IPS DF 6.9 (cell line): ENCODE measurements around the gene TBX21.

Experiments used
- DNase-seq: peaks from one replicate; pipeline ENCODE4 v3.0.0-alpha.2; 2013; ENCODE audit warnings: low read depth, low spot score
- H3K27ac ChIP-seq: one replicate; pipeline ENCODE4 v1.5.1; 2013; ENCODE audit warnings: low read length, control low read depth
- H3K27me3 ChIP-seq: 2 replicates; pipeline ENCODE4 v1.6.1; 2013; ENCODE audit warnings: mild to moderate bottlenecking, low read length; ENCODE audit not compliant: control insufficient read depth, insufficient read depth
- H3K36me3 ChIP-seq: 2 replicates; pipeline ENCODE4 v1.6.1; 2013; ENCODE audit warnings: low read length; ENCODE audit not compliant: control insufficient read depth, insufficient read depth
- H3K4me1 ChIP-seq: 2 replicates; pipeline ENCODE4 v1.6.1; 2013; ENCODE audit warnings: low read length; ENCODE audit not compliant: control insufficient read depth, insufficient read depth
- H3K4me3 ChIP-seq: 2 replicates; pipeline ENCODE4 v1.5.1; 2013; ENCODE audit warnings: mild to moderate bottlenecking, low read length
- H3K9me3 ChIP-seq: 2 replicates; pipeline ENCODE4 v1.6.1; 2013; ENCODE audit warnings: low read length, inconsistent platforms; ENCODE audit not compliant: control insufficient read depth, insufficient read depth
- WGBS: extraction: QIAGEN DNeasy Blood & Tissue Kit; methylation state at CpG from one replicate; pipeline ENCODE4 v1.1.7; 2013; ENCODE audit warnings: mixed read lengths, missing lambda C conversion rate; ENCODE audit not compliant: insufficient read length, insufficient coverage; 5-methylcytosine and 5-hydroxymethylcytosine counted together

The TBX21 gene

DNA sequence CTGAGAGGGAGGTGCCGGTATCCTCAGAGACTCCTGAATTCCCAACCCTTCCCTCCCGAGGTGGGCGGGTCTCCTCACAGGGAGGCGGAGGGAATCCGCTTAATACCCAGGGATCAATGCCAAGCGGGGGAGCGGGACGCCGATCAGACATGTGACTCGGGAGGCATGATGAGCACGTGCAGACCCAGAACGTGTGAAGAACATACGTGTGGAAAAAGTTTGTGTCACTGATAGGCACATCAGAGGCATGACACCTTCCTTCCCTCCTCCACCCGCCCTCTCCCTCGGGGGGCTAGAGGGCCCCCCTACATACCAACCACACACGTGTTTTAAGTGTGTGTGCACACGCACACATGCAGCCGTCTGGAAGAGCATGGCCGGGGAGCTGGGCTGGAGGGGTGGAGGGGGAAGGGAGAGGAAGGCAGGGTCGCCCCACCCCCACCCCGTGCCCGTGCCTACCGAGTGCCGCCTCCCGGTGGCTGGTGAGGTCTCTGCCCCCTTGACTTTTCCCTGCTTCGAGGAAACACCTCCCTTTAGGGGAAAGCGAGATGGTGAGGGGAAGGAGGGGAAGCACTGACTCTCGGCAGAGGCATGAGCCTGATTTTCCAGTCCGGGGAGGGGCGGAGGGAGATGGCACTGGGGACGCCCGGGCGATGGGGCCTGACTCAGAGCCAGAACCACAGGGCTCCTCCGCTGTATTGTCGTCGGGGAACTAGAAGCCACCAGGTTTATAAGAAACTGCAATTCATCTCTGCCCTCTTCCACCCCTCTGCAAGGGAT, 12.1 kb upstream of the TBX21 start:
- H3K4me3 ChIP-seq: no peak overlapping the region
- H3K27ac ChIP-seq: no peak overlapping the region
- no peaks in the 10 kb centered on the region for H3K9me3 ChIP-seq
- peaks cover 2% of the 10 kb centered on the region; the same call in 1 of the 2 replicates for H3K27me3 ChIP-seq
- no peak for DNase-seq
- WGBS: no CpG with 5 or more reads among the region's 36 CpGs
- peaks cover 4% of the 10 kb centered on the region; the same call in 1 of the 2 replicates for H3K4me1 ChIP-seq
- H3K36me3 ChIP-seq: no peaks in the 10 kb centered on the region

DNA sequence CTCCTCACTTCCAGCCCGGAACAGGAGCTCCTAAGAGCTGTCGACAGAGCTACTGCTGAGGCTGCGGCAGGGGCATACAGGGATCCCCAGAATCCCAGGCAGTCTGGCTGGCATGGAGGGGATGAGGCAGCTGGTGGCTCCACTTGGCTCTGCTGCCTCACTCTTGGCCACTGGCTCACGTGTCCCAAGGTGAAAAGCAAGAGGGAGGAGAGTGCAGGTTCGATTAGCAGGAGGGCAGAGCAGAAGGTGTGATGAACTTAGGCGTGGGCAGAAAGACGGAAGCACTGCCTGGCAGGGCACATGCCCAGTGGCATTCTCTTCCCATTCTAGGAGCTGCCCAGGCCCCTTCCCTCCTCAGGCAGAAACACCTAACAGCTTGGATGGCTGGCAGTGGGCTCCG, 11.3 kb upstream of the TBX21 start:
- Histone ChIP-seq H3K36me3 (no peaks in the 10 kb centered on the region), H3K27me3 (peaks cover 2% of the 10 kb centered on the region; the same call in 1 of the 2 replicates), H3K27ac (no peak overlapping the region), H3K4me3 (no peak overlapping the region), H3K4me1 (peaks cover 4% of the 10 kb centered on the region; the same call in 1 of the 2 replicates), H3K9me3 (no peaks in the 10 kb centered on the region)
- no peak for DNase-seq
- no CpG with 5 or more reads among the region's 8 CpGs for WGBS

- WGBS: no CpG with 5 or more reads among the region's 2 CpGs
- H3K9me3 ChIP-seq: no peaks in the 10 kb centered on the region
- H3K27me3 ChIP-seq: peaks cover 2% of the 10 kb centered on the region; the same call in 1 of the 2 replicates
- peaks cover 3% of the 10 kb centered on the region; the same call in 1 of the 2 replicates for H3K4me1 ChIP-seq
- no peak overlapping the region for H3K27ac ChIP-seq
- no peak for DNase-seq
- H3K4me3 ChIP-seq: no peak overlapping the region
- no peaks in the 10 kb centered on the region for H3K36me3 ChIP-seq
Measured at GRCh38 chr17:47724705-47725104, 8.3 kb upstream of the TBX21 start.

DNA sequence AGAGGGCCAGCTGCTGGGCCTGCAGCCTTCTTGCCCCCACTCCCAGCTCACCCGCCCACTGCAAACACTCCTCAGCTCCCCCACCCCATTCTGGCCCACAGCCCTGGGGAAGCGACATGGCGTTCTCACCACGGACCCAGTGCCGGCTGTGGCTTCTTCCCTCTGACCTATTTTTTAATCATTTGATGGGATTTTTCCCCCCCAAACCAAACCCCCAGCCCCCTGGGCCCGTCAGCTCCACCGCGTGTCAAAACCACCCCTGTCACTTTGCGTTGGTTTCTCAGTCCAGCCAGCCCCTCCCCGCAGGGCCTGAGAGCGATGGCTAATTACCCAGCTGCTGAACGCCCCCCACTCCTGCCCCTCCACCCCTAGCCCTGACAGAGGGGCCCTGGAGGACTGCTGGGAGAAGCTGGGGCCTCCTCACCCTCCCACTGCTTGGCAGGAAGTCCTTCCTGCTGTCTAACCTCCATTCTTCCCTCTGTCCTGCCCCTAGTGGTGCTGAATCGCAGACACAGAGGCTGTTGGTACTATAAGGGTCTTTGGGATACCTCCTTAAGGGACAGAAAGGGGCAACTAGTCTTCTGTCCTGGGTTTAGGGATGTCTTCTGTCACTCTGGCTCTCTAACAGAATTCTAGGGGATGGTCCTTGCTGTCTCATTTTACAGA, 7.5 kb upstream of the TBX21 start:
- no CpG with 5 or more reads among the region's 13 CpGs for WGBS
- Histone ChIP-seq H3K4me1 (peaks cover 3% of the 10 kb centered on the region; the same call in 1 of the 2 replicates), H3K36me3 (no peaks in the 10 kb centered on the region), H3K27ac (no peak overlapping the region), H3K27me3 (peaks cover 2% of the 10 kb centered on the region; the same call in 1 of the 2 replicates), H3K4me3 (no peak overlapping the region), H3K9me3 (no peaks in the 10 kb centered on the region)
- DNase-seq: no peak

- Histone ChIP-seq H3K4me1 (no peaks in the 10 kb centered on the region), H3K4me3 (no peak overlapping the region), H3K27ac (no peak overlapping the region), H3K27me3 (peaks cover 4% of the 10 kb centered on the region; the same call in 1 of the 2 replicates), H3K9me3 (no peaks in the 10 kb centered on the region), H3K36me3 (no peaks in the 10 kb centered on the region)
- WGBS: no CpG with 5 or more reads among the region's 12 CpGs
- DNase-seq: no peak
Measured at GRCh38 chr17:47726796-47727703, 6.0 kb upstream of the TBX21 start.

DNA sequence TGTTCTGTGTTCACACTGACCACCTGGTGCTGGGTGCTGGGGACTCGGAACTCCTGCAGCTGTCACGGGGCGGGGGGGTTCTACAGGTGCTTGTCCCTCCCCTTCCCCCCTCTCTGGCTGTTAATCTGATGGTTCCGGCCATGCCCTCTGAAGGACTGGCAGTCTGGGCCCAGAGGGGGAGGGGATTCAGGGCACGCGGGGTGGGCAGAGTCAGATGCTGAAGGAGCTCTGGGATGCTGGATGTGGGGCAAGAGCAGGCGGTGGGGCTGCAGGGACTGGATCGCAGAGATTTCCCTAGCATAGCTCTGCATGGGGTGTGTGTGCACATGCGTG, 5.4 kb upstream of the TBX21 start:
- WGBS: no CpG with 5 or more reads among the region's 9 CpGs
- Histone ChIP-seq H3K27me3 (peaks cover 10% of the 10 kb centered on the region; the same call in 1 of the 2 replicates), H3K4me3 (no peak overlapping the region), H3K9me3 (no peaks in the 10 kb centered on the region), H3K27ac (no peak overlapping the region), H3K36me3 (no peaks in the 10 kb centered on the region), H3K4me1 (no peaks in the 10 kb centered on the region)
- no peak for DNase-seq

DNA sequence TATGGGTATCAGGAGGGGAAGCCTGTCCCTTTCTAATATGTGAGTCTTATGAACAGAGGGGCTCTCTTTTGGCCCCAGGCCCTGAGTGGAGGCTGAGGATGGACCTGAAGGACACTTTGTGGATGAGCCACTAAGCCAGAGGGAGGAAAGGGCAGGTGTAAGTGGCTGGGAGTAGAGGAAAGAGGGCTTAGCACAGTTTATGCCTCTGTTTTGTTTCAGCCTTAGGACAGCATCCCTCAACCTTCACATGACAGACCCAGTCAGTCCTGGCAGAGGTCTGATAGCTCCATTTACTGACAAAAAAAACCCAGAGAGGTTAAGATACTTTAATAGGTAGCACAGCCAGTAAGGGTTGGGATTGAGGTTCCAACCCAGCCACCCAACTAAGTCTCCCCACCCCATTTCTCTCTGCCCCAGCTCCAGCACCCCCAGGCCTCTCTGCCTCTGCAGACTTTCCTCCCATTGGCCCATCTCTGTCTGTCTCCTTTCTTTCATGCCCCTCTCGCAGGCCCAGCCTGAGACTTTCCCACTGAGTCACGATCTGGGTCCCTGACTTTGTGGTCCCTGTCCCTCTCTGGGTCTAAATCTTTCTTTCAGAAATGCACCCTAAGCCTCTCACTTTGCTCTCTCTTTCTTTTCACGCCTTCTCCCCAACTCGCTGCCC, 4.7 kb upstream of the TBX21 start:
- DNase-seq: no peak
- peaks cover 13% of the 10 kb centered on the region for H3K27me3 ChIP-seq
- H3K4me1 ChIP-seq: no peaks in the 10 kb centered on the region

DNA sequence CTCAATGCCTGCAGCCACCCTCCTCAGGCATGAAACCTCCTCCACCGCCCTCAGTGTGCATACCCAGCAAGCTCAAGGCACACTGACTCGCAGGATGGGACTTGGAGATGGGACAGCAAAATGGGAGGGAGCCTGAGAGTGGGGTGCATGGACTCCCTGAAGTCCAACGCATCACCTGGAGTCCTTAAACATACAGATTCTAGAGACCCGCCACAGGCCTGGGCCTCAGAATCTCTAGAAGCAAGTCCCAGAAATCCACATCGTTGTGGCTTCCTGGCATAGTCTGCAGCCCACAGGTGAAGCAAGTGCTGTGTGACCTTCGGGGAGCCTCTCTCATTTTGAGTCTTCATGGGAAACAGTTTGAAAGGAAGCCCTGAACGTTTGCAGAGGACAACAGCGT, 3.6 kb upstream of the TBX21 start:
- no peak for DNase-seq
- H3K27me3 ChIP-seq: peaks cover 22% of the 10 kb centered on the region
- no peaks in the 10 kb centered on the region for H3K9me3 ChIP-seq
- 0 out of 2 replicates have a peak, but pooled peaks cover 2% of the 10 kb centered on the region for H3K4me1 ChIP-seq
- whole genome bisulfite sequencing: no CpG with 5 or more reads among the region's 8 CpGs
- no peaks in the 10 kb centered on the region for H3K36me3 ChIP-seq
- H3K27ac ChIP-seq: no peak overlapping the region
- no peak overlapping the region for H3K4me3 ChIP-seq

More for the DNA sequence above, 4.7 kb upstream of the TBX21 start:
- no CpG with 5 or more reads among the region's 4 CpGs for WGBS
- Histone ChIP-seq H3K4me3 (no peak overlapping the region), H3K27ac (no peak overlapping the region), H3K36me3 (no peaks in the 10 kb centered on the region), H3K9me3 (no peaks in the 10 kb centered on the region)

GRCh38 chr17:47730681-47731080, 2.4 kb upstream of the TBX21 start:
- no peak for DNase-seq
- H3K4me1 ChIP-seq: 0 out of 2 replicates have a peak, but pooled peaks cover 2% of the 10 kb centered on the region
- H3K9me3 ChIP-seq: no peaks in the 10 kb centered on the region
- no CpG with 5 or more reads among the region's 4 CpGs for WGBS
- no peaks in the 10 kb centered on the region for H3K36me3 ChIP-seq
- no peak overlapping the region for H3K4me3 ChIP-seq
- peaks cover 32% of the 10 kb centered on the region for H3K27me3 ChIP-seq
- no peak overlapping the region for H3K27ac ChIP-seq
